ENCODE data around the gene SI. TPM values are rescaled to one million over a fixed set of nuclear protein-coding genes. Genes with fewer than 3 reads are reported as not detected.

Gene SI
- total RNA-seq = under 0.01 TPM

GRCh38 chr3:165078293-165078692 is at the start of gene SI:
Gene SI (minus strand): TSS chr3:165078496. CDS start chr3:165076012, 2,484 bp downstream.

Small RNA genes lying within 50 kb of the gene (small RNA-seq; reads per million reads assigned to genes)
- not detected for gene RF00019 (ENCODE audit: low replicate concordance)

Other genes starting within 250 kb of the SI start
- gene SLITRK3, start 117.9 kb upstream of the SI start, total RNA-seq = 0.06 TPM